C4-2B (cell line): Measurements from ENCODE around the gene DMTF1.
"Not testable (repeated sequence)": the region's sequence is repeated elsewhere in the genome, so short reads cannot be mapped to it uniquely, and the experiment has no call there.

Experiments
- ZFX ChIP-seq: fragments of 450-650 bp; IDR thresholded peaks from 2 replicates; pipeline ENCODE4 v1.6.1; 2017
- TF ChIP-seq, protein P1 (sequence below): fragments of 450-650 bp; conservative IDR thresholded peaks from 2 replicates; pipeline ENCODE4 v1.5.1; 2017; ENCODE audit warnings: mild to moderate bottlenecking

DNA sequence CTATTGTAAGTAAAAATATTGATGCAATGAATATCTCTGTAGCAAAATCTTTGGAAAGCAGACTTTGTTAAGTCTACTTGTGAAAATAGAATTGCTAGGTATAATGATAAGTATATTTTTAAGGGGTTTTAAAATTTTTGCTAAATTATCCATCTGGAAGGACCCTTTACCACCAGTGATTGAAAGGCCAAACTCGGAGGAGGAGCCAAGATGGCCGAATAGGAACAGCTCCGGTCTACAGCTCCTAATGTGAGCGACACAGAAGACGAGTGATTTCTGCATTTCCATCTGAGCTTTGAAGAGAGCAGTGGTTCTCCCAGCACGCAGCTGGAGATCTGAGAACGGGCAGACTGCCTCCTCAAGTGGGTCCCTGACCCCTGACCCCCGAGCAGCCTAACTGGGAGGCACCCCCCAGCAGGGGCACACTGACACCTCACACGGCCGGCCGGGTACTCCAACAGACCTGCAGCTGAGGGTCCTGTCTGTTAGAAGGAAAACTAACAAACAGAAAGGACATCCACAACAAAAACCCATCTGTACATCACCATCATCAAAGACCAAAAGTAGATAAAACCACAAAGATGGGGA lies 86.3 kb downstream of the DMTF1 start:
- TF ChIP-seq, protein P1, sequence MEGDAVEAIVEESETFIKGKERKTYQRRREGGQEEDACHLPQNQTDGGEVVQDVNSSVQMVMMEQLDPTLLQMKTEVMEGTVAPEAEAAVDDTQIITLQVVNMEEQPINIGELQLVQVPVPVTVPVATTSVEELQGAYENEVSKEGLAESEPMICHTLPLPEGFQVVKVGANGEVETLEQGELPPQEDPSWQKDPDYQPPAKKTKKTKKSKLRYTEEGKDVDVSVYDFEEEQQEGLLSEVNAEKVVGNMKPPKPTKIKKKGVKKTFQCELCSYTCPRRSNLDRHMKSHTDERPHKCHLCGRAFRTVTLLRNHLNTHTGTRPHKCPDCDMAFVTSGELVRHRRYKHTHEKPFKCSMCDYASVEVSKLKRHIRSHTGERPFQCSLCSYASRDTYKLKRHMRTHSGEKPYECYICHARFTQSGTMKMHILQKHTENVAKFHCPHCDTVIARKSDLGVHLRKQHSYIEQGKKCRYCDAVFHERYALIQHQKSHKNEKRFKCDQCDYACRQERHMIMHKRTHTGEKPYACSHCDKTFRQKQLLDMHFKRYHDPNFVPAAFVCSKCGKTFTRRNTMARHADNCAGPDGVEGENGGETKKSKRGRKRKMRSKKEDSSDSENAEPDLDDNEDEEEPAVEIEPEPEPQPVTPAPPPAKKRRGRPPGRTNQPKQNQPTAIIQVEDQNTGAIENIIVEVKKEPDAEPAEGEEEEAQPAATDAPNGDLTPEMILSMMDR, result not testable (repeated sequence)
- TF ChIP-seq ZFX, result not testable (repeated sequence)
